Stimulated activated CD8-positive, alpha-beta memory T cell treated with anti-CD3 and anti-CD28 coated beads, Interleukin-15, amount 100 ng/mL, for 1 hour (primary cell): ENCODE data around the gene SYNGAP1.
A peak's percentile ranks its signal among the peaks of the same experiment; 100 is the strongest.

ENCODE experiments used
- DNase-seq: peaks from one replicate; pipeline ENCODE4 v3.0.0-alpha.2; 2020; ENCODE audit warnings: low read depth

Gene SYNGAP1

DNA sequence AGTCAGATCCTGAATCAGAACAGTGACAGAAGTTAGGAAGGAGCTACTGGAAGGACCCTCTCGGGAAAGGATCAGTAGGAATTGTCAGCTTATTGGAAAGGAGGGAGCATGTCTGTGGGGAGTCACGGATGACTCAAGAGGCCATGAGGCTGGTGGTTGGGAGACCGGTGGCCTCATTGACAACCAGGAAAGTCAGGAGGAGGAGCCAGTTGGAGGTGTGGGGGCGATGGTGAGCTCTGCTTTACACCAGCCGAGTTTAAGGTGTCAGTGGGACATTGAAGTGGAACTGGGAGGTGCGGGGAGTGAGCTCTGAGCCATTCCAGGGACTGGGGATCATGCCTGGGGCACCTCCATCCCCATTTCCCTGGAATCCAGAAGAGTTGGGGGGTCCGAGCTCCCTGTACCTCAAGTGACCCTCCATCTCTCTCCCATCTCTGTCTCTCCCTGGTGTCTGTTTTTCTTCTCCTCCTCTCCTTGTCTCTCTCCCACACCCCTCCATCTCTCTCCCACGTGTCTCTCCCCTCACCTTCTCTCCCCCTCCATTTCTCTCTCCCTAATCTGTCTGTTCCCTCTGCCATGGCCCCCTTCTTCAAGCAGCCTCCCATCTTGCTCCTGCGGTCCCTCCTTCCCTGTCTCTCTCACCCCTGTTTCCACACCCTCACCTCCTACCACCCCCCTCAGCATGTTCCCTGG lies 20.2 kb downstream of the SYNGAP1 start:
- no peak for DNase-seq

GRCh38 chr6:33440649-33441309 lies 20.9 kb downstream of the SYNGAP1 start:
- no peak for DNase-seq

DNA sequence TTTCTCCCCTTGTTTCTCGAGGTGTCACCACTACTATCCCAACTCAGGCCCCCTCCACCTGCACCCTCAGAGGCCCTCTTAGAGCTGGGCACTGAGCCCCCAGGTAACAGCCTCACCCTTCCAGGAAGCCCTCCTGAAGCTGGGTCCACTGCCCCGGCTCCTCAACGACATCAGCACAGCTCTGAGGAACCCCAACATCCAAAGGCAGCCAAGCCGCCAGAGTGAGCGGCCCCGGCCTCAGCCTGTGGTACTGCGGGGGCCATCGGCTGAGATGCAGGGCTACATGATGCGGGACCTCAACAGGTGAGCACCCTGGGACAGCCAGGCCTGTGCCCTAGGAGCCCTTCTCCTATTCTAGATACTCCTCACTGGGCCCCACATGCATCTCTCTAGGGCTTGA lies 21.6 kb downstream of the SYNGAP1 start:
- no peak for DNase-seq

DNA sequence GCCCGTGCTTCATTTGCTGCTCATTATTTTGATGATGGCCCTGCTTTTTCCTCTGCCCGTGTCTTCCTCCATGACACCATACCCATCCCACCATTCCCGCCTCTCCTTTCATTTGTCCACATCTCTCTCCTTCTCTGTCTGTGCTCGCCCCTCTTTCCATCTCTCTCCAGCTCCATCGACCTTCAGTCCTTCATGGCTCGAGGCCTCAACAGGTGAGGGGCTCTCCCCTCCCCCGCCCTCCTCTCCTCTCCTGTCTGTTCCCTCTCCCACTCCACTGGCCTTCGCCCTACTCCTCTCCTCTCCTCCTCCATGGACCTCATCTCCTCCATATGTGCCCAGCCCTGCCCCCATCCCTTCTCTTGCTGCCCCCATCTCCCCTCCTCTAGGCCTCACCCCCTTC lies 22.4 kb downstream of the SYNGAP1 start:
- DNase-seq, result no peak

GRCh38 chr6:33443025-33443424 lies 23.2 kb downstream of the SYNGAP1 start:
- no peak for DNase-seq

- DNase-seq, result no peak
Measured at GRCh38 chr6:33443619-33444504, 24.0 kb downstream of the SYNGAP1 start.

DNA sequence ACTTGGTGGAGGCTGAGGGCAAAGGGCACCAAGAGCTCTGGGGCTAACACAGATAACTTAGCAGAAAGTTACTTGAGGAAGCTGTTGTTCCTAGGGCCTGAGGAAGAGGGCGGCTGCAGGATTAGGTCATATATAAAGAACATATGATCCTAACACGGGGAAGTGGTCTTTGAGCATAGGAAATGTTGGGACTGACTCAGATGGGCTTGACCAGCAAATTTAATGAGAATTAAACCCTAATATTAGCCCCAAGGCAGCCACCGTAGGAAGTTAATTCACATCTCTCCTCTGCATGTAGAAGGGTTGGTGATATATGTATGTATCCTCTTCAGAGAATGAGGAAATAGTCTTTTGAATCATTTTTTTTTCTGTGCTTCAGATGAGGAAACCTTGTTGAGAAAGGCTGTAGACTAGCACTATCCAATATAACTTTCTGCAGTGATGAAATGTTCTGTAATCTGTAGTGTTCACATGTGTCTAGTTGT lies 25.3 kb downstream of the SYNGAP1 start:
- DNase-seq, result no peak

DNA sequence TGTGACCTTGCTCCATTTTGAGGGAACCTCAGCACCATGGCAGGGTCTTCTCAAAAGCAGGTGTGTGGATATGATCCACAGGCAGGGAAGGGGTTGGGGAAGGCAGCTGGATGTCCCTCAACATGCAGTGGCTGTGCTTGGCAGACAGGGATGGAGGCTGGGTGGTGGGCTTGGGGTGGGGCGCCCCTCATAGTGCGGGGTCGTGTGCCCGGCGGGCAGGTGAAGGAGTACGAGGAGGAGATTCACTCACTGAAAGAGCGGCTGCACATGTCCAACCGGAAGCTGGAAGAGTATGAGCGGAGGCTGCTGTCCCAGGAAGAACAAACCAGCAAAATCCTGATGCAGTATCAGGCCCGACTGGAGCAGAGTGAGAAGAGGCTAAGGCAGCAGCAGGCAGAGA lies 26.5 kb downstream of the SYNGAP1 start:
- DNase-seq, result no peak

DNA sequence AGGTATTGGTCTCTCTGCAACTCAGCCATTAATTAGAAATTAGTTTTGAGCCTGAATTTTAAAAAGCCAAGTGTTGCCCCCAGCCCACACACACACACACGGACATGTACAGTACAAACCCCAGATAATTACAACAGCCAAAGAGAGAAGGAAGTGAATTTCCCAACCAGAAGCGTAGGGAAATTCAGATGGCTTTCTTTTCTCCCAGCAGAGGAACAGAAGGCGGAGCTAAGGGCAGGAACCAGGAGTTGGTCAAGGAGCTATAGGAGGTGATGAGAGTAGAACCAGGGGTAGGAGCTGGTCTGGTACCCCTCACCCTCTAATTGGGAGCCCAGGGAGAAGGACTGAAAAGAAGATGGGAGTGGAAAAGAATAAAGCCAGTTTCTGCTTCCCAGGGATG lies 30.6 kb downstream of the SYNGAP1 start:
- no peak for DNase-seq

- no peak for DNase-seq
Measured at GRCh38 chr6:33451606-33452005, 31.7 kb downstream of the SYNGAP1 start.

- DNase-seq, result no peak
Measured at GRCh38 chr6:33452496-33452895, 32.6 kb downstream of the SYNGAP1 start.

- DNase-seq, result no peak
Measured at GRCh38 chr6:33453393-33454008, 33.6 kb downstream of the SYNGAP1 start.

DNA sequence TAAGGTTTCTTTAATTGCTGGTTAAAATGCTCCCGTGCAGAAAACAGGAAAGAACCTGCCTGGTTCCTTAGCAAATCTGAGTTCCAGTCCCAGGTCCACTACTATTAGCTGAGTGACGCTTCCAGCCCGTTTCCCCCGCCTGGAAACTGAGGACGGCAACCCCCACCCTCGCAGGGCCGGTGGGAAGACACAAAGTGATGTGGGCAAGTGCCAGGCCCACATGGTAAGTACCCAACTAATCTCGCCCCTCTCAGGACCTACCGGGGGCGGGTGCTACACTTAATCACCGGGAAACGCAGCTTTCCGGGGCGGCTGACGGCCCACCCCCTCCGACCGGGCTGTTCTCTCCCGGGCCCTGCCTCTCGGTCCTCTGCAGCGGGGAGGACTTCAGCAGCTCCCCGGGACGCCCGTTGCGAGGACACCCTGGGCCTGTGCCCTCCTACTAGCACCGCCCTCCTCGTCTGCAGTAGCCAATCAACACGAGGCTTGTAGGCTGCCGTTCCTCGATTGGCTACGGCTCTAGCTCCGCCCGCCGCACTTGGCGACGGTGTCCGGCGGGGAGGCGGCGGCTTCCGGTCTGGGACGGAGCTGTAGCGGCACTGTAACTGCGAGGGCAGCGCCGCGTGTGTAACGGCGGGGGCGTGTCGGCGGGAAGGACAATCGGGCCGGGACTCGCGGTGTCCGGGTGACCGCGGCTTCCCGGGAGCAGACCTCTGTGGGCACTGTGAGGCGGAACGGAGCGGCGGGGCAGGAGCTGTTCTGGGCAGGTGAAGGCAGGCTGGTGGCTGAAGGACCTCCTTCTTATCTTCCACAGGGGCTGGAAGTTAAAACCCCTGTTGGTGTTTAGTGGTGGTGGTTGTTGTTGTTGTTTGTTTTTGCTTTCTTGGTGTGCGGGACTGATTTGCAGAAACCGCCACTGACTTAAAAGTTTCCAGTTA lies 34.4 kb downstream of the SYNGAP1 start, which contains the start of gene ZBTB9:
Gene ZBTB9, plus strand, starts transcription at position 568 of the 938 bp plus-strand sequence. CDS start 525 bp downstream, outside the sequence.
- peak; percentile 84 for DNase-seq

DNA sequence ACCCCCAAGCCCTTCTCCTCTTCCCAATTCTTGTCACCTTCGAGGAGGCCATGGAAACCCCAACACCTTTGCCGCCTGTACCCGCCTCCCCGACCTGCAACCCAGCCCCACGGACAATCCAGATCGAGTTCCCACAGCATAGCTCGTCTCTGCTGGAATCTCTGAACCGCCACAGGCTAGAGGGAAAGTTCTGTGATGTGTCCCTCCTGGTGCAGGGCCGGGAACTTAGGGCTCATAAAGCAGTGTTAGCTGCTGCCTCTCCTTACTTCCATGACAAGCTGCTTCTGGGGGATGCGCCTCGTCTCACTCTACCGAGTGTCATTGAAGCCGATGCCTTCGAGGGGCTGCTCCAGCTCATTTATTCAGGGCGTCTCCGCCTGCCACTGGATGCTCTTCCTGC lies 35.2 kb downstream of the SYNGAP1 start:
- DNase-seq, result no peak

GRCh38 chr6:33456156-33456555 lies 36.3 kb downstream of the SYNGAP1 start:
- DNase-seq, result no peak

DNA sequence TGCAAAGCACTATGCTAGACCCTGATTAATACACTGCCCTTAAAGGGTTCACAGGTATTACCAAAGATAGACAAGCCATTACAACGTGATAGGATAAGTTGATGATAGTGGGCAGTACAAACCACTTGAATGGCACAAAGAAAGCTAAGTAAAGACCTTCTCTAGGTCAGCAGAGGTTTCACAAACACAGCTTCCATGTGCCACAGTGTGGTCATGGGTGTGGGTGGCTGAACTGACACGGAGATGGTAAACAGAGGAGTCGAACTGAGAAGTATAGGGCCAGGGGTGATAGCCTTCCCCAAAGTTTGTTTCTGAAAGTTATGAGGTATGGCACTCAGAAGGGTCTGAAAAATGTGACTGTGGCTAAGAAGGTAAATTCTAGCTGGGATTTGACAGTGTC lies 38.8 kb downstream of the SYNGAP1 start:
- DNase-seq, result no peak

DNA sequence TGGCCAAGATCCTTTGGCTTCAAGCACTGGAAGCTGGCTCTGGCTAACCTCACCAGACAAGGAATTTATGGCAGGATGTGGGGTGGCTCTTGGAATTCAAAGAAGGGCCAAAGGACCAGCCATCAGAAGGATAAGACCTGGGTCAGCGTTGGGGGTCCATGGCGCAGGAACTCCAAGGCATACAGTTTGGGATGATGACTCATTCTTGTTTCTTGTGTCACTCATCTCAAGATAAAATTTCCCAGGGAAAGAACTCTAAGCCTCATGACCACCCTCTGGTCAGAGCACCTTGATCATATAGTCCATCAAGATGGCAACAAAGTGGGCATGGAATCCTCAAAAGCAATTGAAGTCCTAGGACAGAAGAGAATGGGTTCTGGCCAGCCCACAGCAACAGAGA lies 39.4 kb downstream of the SYNGAP1 start:
- DNase-seq, result no peak

DNA sequence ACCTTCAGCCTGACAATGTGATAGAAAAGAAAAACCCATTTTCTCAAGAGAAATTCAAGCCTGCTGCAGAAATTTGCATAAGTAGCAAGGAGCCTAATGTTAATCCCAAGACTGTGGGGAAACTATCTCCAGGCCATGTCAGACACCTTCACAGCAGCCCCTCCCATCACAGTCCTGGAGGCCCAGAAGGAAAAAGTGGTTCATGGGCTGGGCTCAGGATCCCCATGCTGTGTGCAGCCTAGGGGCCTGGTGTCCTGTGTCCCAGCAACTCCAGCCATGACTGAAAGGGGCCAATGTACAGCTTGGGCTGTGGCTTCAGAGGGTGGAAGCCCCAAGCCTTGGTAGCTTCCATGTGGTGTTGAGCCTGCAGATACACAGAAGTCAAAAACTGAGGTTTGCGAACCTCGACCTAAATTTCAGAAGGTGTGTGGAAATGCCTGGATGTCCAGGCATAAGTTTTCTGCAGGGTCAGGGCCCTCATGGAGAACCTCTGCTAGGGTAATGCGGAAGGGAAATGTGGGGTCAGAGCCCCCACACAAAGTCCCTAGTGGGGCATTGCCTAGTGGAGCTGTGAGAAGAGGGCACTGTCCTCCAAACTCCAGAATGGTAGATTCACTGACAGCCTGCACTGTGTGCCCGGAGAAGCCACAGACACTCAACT lies 46.3 kb downstream of the SYNGAP1 start:
- no peak for DNase-seq

GRCh38 chr6:33467091-33467490 lies 47.2 kb downstream of the SYNGAP1 start:
- no peak for DNase-seq

DNA sequence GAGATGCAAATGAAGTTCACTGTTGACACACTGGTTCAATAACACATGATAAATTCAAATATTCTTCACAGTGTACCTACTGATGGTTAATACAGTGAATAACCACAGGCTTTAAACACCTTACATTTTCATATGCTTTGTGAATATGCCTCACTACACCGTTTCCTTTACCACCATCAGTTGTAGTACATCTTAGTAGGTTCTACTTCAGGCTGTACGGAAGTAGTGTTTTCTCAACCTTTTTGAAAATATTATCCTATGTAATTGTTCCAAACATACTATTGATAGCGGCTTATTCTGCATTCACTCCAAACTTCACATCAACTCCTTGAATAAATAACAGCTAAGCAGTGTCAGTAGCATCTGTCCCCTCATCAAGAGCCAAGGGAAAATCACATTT lies 49.8 kb downstream of the SYNGAP1 start:
- DNase-seq, result no peak

DNA sequence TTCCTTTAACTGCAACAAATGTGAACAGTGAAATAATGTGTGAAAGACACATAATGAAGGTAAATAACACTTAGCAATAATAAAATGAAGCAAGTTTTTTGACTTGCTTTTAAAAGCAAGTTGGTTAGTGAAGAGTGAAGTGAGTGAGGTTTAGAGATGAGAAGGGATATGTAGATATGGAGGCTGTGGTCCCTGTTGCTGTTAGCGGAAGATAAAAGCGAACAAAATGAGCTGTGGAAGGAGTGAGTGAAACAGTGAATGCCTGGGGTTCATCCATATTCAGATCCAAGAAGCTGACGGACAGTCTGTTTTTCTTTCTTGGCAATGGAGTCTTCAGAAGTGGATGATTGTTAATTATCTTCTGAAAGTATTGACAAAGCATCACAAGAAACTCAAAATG lies 58.0 kb downstream of the SYNGAP1 start:
- no peak for DNase-seq
